HCT116 (cell line): ENCODE data around the gene CDC42EP3. TPM values are rescaled to one million over a fixed set of nuclear protein-coding genes. Genes with fewer than 3 reads are reported as not detected.
A peak's percentile ranks its signal among the peaks of the same experiment; 100 is the strongest.

Experiments
- ATAC-seq: fragments of 200-7000 bp; cut with Tn5 transposase; 2 replicates; pipeline ENCODE4 v1.9.1; 2020; ENCODE audit warnings: mild to moderate bottlenecking, moderate library complexity
- BruUV-seq: library from RNA; stranded (reverse); fragments of 400-500 nt; replicated peaks from 2 replicates; lab custom pipeline; 2021; lab: Mats Ljungman, UMichigan
- CTCF ChIA-PET: fragments of 300-600 bp; sonication (Branson Sonifier 250); formaldehyde crosslinking; loops from one replicate; lab custom pipeline; 2021; ENCODE audit warnings: antibody characterized with exemption; lab: Charles Lee
- POLR2A ChIA-PET: fragments of 300-600, 350-600 bp; sonication (Branson Sonifier 250); formaldehyde crosslinking; loops from one replicate; lab custom pipeline; 2021; ENCODE audit warnings: antibody characterized with exemption; lab: Charles Lee
- RAD21 ChIA-PET, 2 experiments: fragments of 300-600 bp; sonication (Branson Sonifier 250); formaldehyde crosslinking; loops; one replicate each; lab custom pipeline; 2023; ENCODE audit warnings: low total read pairs in 2 of 2; ENCODE audit not compliant: uncharacterized antibody in 2 of 2, unreplicated experiment in 2 of 2, low non-redundant PET in 1 of 2; lab: Charles Lee
- DNase-seq: peaks from one replicate; pipeline ENCODE4 v3.0.0-alpha.2; 2010; ENCODE audit warnings: low read depth, low spot score
- H2AFZ ChIP-seq: fragments of 200-600 bp; shearing (Covaris generic), sonication (generic); 2 replicates; pipeline ENCODE4 v1.6.1; 2017; ENCODE audit warnings: low read depth, mixed run types, mixed read lengths, antibody characterized with exemption, low read length; ENCODE audit not compliant: poor library complexity, severe bottlenecking
- H3K27ac ChIP-seq: 2 replicates; pipeline ENCODE4 v1.5.1; 2012; ENCODE audit warnings: low read depth, low read length
- H3K27me3 ChIP-seq: fragments of 200-600 bp; sonication (generic); 2 replicates; pipeline ENCODE4 v1.6.1; 2016; ENCODE audit warnings: mixed run types, low read length, mixed read lengths; ENCODE audit not compliant: insufficient read depth
- H3K36me3 ChIP-seq, 2 experiments: fragments of 200-500 bp in 1 of 2; fragments of 200-600 bp in 1 of 2; sonication (Bioruptor generic) in 1 of 2; sonication (generic) in 1 of 2; 2 replicates each; pipeline versions ENCODE4 v1.5.1 to v1.6.1; 2014 to 2016; ENCODE audit warnings: low read length in 2 of 2, inconsistent platforms in 1 of 2, mixed read lengths in 1 of 2, mixed run types in 1 of 2; ENCODE audit not compliant: insufficient read depth in 2 of 2, control insufficient read depth in 1 of 2
- H3K4me1 ChIP-seq, 2 experiments: fragments of 200-600 bp in 1 of 2; sonication (generic) in 1 of 2; 2 replicates each; pipeline versions ENCODE4 v1.5.1 to v1.6.1; 2012 to 2017; ENCODE audit warnings: low read length in 2 of 2, inconsistent platforms in 1 of 2, mild to moderate bottlenecking in 1 of 2, mixed read lengths in 1 of 2, mixed run types in 1 of 2, moderate library complexity in 1 of 2; ENCODE audit not compliant: insufficient read depth in 2 of 2, control insufficient read depth in 1 of 2
- H3K4me2 ChIP-seq: fragments of 200-600 bp; sonication (generic); 2 replicates; pipeline ENCODE4 v1.6.1; 2017; ENCODE audit warnings: mixed run types, low read length, mixed read lengths
- H3K4me3 ChIP-seq, 2 experiments: fragments of 200-600 bp in 1 of 2; sonication (generic) in 1 of 2; replicated peaks in 1 of 2; 2 replicates each; pipeline ENCODE4 v1.5.1; 2011 to 2016; ENCODE audit warnings: low read length in 2 of 2, control low read depth in 1 of 2, low read depth in 1 of 2, mild to moderate bottlenecking in 1 of 2, mixed read lengths in 1 of 2, mixed run types in 1 of 2
- H3K79me2 ChIP-seq: fragments of 200-600 bp; sonication (generic); 2 replicates; pipeline ENCODE4 v1.6.1; 2017; ENCODE audit warnings: mild to moderate bottlenecking, mixed run types, low read length, moderate library complexity, mixed read lengths; ENCODE audit not compliant: insufficient read depth
- H3K9ac ChIP-seq: fragments of 200-600 bp; sonication (generic); 2 replicates; pipeline ENCODE4 v1.6.1; 2016; ENCODE audit warnings: low read length, mixed read lengths
- H3K9me2 ChIP-seq: fragments of 200-600 bp; sonication (generic), shearing (Covaris generic); 2 replicates; pipeline ENCODE4 v1.6.1; 2017; ENCODE audit warnings: mixed run types, mild to moderate bottlenecking, moderate library complexity; ENCODE audit not compliant: insufficient read depth
- H3K9me3 ChIP-seq, 2 experiments: fragments of 200-500 bp in 1 of 2; fragments of 200-600 bp in 1 of 2; sonication (Bioruptor generic) in 1 of 2; sonication (generic) in 1 of 2; 2 replicates each; pipeline ENCODE4 v1.6.1; 2014 to 2017; ENCODE audit warnings: low read length in 2 of 2, mixed read lengths in 2 of 2, inconsistent platforms in 1 of 2, low read depth in 1 of 2, mild to moderate bottlenecking in 1 of 2, mixed run types in 1 of 2, moderate library complexity in 1 of 2; ENCODE audit not compliant: control insufficient read depth in 1 of 2, insufficient read depth in 1 of 2
- H4K20me1 ChIP-seq: fragments of 200-600 bp; sonication (generic), shearing (Covaris generic); 2 replicates; pipeline ENCODE4 v1.6.1; 2017; ENCODE audit warnings: mixed run types, mild to moderate bottlenecking, moderate library complexity; ENCODE audit not compliant: insufficient read depth
- CEBPB ChIP-seq: IDR thresholded peaks from 2 replicates; pipeline ENCODE4 v1.6.1; 2012; ENCODE audit warnings: low read depth
- EZH2 ChIP-seq: fragments of 200-600 bp; sonication (generic); IDR thresholded peaks from 2 replicates; pipeline ENCODE4 v1.6.1; 2017; ENCODE audit warnings: antibody characterized with exemption, mixed run types
- RAD21 ChIP-seq: IDR thresholded peaks from 2 replicates; pipeline ENCODE4 v1.6.1; 2012; ENCODE audit warnings: low read depth, mild to moderate bottlenecking
- SIN3A ChIP-seq: IDR thresholded peaks from 2 replicates; pipeline ENCODE4 v1.6.1; 2012; ENCODE audit warnings: low read depth
- SP1 ChIP-seq: IDR thresholded peaks from 2 replicates; pipeline ENCODE4 v1.6.1; 2012; ENCODE audit warnings: low read depth
- SRF ChIP-seq: IDR thresholded peaks from 2 replicates; pipeline ENCODE4 v1.6.1; 2012; ENCODE audit warnings: low read depth
- TCF7L2 ChIP-seq: IDR thresholded peaks from 2 replicates; pipeline ENCODE4 v1.7.0; 2011; ENCODE audit warnings: borderline replicate concordance, inconsistent platforms; ENCODE audit not compliant: insufficient read depth, insufficient read length; ENCODE audit errors: extremely low read depth
- YY1 ChIP-seq: IDR thresholded peaks from 2 replicates; pipeline ENCODE4 v1.6.1; 2011; ENCODE audit warnings: low read length, low read depth, moderate library complexity, mild to moderate bottlenecking; ENCODE audit not compliant: insufficient replicate concordance; ENCODE audit errors: extremely low read depth
- ZNF274 ChIP-seq: fragments of 200-500 bp; sonication (Bioruptor generic); IDR thresholded peaks from 2 replicates; pipeline ENCODE4 v1.6.1; 2014; ENCODE audit warnings: mild to moderate bottlenecking, low read depth, low read length, inconsistent platforms
- intact Hi-C: fragments of 100-400 bp; cut with micrococcal nuclease; formaldehyde crosslinking; loops from 2 replicates; pipeline ENCODE4 v1.10.0; 2022
- total RNA-seq: library from RNA; stranded (reverse); gene quantifications from one replicate; pipeline ENCODE4 v1.2.1, GENCODE V29; 2021; ENCODE audit not compliant: unreplicated experiment
- TF ChIP-seq, protein P1 (sequence below), 3 experiments: fragments of 200-600 bp in 1 of 3; sonication (generic) in 1 of 3; IDR thresholded peaks in 2 of 3; conservative IDR thresholded peaks in 1 of 3; 2 replicates each; pipeline ENCODE4 v1.5.1; 2012 to 2017; ENCODE audit warnings: low read depth in 2 of 3, low read length in 2 of 3, antibody characterized with exemption in 1 of 3, borderline replicate concordance in 1 of 3, control low read depth in 1 of 3, mild to moderate bottlenecking in 1 of 3, mixed read lengths in 1 of 3, mixed run types in 1 of 3, moderate library complexity in 1 of 3; ENCODE audit not compliant: insufficient read depth in 1 of 3
- TF ChIP-seq, protein P2 (sequence below): IDR thresholded peaks from 2 replicates; pipeline ENCODE4 v1.6.1; 2012
- TF ChIP-seq, protein P3 (sequence below): IDR thresholded peaks from 2 replicates; pipeline ENCODE4 v1.6.1; 2012; ENCODE audit warnings: low read depth
- TF ChIP-seq, protein P4 (sequence below): IDR thresholded peaks from 2 replicates; pipeline ENCODE4 v1.6.1; 2012

Gene CDC42EP3
- total RNA-seq, 1 experiment from 2014 or later: 38.2 TPM

DNA sequence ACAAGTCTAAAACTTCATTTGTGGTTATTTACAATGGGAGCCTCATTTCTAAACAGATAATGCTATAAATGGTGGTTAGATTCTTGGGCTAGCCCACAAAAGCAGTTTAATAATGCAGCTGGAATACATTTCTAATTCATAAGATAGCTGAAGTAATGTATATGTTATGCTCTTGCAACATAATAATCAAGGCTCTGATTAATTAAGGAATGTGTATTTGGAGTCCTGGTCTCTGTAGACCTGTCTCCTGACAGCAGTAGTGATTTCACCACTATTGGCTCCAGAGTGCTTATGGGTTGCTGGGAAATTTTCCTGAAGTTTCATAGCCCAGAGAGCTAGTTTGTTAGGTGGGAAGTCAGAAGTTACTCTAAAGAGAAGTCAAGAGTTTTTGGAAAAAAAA, 21.3 kb upstream of the CDC42EP3 start:
- intact Hi-C loops: no loop called here
- peak overlapping the region; percentile 9 for H2AFZ ChIP-seq
- H3K9ac ChIP-seq: no peak overlapping the region
- no peaks in the 10 kb centered on the region for H3K27me3 ChIP-seq
- H4K20me1 ChIP-seq: no peaks in the 10 kb centered on the region
- peaks cover 0 to 9% of the 10 kb centered on the region in 2 experiments; a peak in 1 of 4 replicates for H3K4me1 ChIP-seq
- RAD21 ChIA-PET: no interaction called here
- no TSS peak for BruUV-seq
- H3K9me2 ChIP-seq: no peaks in the 10 kb centered on the region
- H3K27ac ChIP-seq: no peak overlapping the region
- DNase-seq (no peak), ATAC-seq (no peak)
- CTCF ChIA-PET: no interaction called here
- H3K9me3 ChIP-seq: no peaks in the 10 kb centered on the region
- POLR2A ChIA-PET: no interaction called here
- H3K4me3 ChIP-seq: no peak overlapping the region
- TF ChIP-seq, protein P1, sequence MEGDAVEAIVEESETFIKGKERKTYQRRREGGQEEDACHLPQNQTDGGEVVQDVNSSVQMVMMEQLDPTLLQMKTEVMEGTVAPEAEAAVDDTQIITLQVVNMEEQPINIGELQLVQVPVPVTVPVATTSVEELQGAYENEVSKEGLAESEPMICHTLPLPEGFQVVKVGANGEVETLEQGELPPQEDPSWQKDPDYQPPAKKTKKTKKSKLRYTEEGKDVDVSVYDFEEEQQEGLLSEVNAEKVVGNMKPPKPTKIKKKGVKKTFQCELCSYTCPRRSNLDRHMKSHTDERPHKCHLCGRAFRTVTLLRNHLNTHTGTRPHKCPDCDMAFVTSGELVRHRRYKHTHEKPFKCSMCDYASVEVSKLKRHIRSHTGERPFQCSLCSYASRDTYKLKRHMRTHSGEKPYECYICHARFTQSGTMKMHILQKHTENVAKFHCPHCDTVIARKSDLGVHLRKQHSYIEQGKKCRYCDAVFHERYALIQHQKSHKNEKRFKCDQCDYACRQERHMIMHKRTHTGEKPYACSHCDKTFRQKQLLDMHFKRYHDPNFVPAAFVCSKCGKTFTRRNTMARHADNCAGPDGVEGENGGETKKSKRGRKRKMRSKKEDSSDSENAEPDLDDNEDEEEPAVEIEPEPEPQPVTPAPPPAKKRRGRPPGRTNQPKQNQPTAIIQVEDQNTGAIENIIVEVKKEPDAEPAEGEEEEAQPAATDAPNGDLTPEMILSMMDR (IDR thresholded peaks at IDR 0.05 in 2 of 3, conservative IDR thresholded peaks at IDR 0.05 in 1 of 3; ENCODE audit: borderline replicate concordance in 1 of 3, insufficient read depth in 1 of 3, low read depth in 2 of 3, low read length in 2 of 3): no peak
- TF ChIP-seq CEBPB (no peak), EZH2 (no peak), RAD21 (no peak), SIN3A (no peak), ZNF274 (no peak), TCF7L2 (no peak), SP1 (no peak), SRF (no peak), YY1 (no peak)
- TF ChIP-seq, protein P2, sequence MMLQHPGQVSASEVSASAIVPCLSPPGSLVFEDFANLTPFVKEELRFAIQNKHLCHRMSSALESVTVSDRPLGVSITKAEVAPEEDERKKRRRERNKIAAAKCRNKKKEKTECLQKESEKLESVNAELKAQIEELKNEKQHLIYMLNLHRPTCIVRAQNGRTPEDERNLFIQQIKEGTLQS: no peak
- TF ChIP-seq, protein P3, sequence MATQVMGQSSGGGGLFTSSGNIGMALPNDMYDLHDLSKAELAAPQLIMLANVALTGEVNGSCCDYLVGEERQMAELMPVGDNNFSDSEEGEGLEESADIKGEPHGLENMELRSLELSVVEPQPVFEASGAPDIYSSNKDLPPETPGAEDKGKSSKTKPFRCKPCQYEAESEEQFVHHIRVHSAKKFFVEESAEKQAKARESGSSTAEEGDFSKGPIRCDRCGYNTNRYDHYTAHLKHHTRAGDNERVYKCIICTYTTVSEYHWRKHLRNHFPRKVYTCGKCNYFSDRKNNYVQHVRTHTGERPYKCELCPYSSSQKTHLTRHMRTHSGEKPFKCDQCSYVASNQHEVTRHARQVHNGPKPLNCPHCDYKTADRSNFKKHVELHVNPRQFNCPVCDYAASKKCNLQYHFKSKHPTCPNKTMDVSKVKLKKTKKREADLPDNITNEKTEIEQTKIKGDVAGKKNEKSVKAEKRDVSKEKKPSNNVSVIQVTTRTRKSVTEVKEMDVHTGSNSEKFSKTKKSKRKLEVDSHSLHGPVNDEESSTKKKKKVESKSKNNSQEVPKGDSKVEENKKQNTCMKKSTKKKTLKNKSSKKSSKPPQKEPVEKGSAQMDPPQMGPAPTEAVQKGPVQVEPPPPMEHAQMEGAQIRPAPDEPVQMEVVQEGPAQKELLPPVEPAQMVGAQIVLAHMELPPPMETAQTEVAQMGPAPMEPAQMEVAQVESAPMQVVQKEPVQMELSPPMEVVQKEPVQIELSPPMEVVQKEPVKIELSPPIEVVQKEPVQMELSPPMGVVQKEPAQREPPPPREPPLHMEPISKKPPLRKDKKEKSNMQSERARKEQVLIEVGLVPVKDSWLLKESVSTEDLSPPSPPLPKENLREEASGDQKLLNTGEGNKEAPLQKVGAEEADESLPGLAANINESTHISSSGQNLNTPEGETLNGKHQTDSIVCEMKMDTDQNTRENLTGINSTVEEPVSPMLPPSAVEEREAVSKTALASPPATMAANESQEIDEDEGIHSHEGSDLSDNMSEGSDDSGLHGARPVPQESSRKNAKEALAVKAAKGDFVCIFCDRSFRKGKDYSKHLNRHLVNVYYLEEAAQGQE: no peak
- TF ChIP-seq, protein P4, sequence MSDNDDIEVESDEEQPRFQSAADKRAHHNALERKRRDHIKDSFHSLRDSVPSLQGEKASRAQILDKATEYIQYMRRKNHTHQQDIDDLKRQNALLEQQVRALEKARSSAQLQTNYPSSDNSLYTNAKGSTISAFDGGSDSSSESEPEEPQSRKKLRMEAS: no peak
- no peaks in the 10 kb centered on the region for H3K79me2 ChIP-seq
- H3K36me3 ChIP-seq: no peaks in the 10 kb centered on the region
- H3K4me2 ChIP-seq: no peak overlapping the region
